Progenitor cell of endocrine pancreas (in vitro differentiated cells): ENCODE measurements around the gene ZNF497. TPM values are rescaled to one million over a fixed set of nuclear protein-coding genes. Genes with fewer than 3 reads are reported as not detected.

Source experiments
- DNase-seq: peaks from one replicate; pipeline ENCODE4 v3.0.0; 2021; ENCODE audit warnings: low spot score; ENCODE audit not compliant: unreplicated experiment
- H3K27ac Mint-ChIP-seq: 2 replicates; pipeline ENCODE4 v1.8.0; 2021; ENCODE audit warnings: mild to moderate bottlenecking, moderate library complexity, mixed read lengths
- H3K27me3 Mint-ChIP-seq: 2 replicates; pipeline ENCODE4 v1.8.0; 2021; ENCODE audit warnings: mixed read lengths
- H3K36me3 Mint-ChIP-seq: 2 replicates; pipeline ENCODE4 v1.8.0; 2022; ENCODE audit warnings: mixed read lengths; ENCODE audit not compliant: insufficient read depth
- H3K4me1 Mint-ChIP-seq: 2 replicates; pipeline ENCODE4 v1.8.0; 2021; ENCODE audit warnings: low read depth, mixed read lengths
- H3K4me3 Mint-ChIP-seq: 2 replicates; pipeline ENCODE4 v1.8.0; 2021; ENCODE audit warnings: low read depth, mild to moderate bottlenecking, moderate library complexity, mixed read lengths
- H3K9me3 Mint-ChIP-seq: 2 replicates; pipeline ENCODE4 v1.8.0; 2021; ENCODE audit warnings: low read depth, mixed read lengths
- total RNA-seq: library from RNA; stranded (reverse); gene quantifications from 2 replicates; pipeline ENCODE4 v1.2.1, GENCODE V29; 2021
- TF ChIP-seq, protein P1 (sequence below): fragments of 200-600 bp; sonication (generic); IDR thresholded peaks from one replicate; pipeline ENCODE4 v1.5.0; 2021; ENCODE audit warnings: antibody characterized with exemption, mild to moderate bottlenecking; ENCODE audit not compliant: unreplicated experiment

ZNF497 gene
- total RNA-seq, 1 donor from 2014 or later, result 13.4 TPM

DNA sequence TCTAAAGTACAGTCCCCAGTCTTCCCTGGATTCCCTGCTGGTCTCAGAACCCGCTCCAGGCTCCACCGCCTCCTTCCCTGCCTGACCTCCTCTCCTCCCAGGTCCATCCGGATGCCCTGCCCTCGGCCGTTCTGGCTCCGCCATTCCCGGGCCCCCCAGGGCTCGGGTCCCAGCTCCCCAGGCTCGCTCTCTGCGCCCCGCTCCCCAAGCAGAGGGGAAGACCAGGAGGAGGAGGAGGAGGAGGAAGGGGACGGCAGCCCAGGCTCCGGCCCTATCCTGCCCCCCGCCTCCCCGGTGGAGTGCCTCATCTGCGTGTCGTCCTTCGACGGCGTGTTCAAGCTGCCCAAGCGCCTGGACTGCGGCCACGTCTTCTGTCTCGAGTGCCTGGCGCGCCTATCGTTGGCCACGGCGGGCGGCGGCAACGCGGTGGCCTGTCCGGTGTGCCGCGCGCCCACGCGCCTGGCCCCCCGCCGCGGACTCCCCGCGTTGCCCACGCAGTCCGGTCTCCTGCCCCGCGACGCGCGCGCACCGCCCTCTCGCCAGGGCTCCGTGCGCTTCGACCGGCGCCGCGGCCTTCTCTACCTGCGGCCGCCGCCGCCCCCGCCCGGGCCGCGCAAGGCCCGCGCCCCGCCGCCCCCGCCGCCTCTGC is 33.6 kb upstream of the ZNF497 start:
- H3K36me3 Mint-ChIP-seq, result peaks cover 20% of the 10 kb centered on the region
- no peak overlapping the region for H3K27ac Mint-ChIP-seq
- H3K9me3 Mint-ChIP-seq, result no peaks in the 10 kb centered on the region
- peaks cover 20% of the 10 kb centered on the region for H3K27me3 Mint-ChIP-seq
- H3K4me3 Mint-ChIP-seq, result no peak overlapping the region
- DNase-seq, result no peak
- H3K4me1 Mint-ChIP-seq, result peaks cover 11% of the 10 kb centered on the region
- TF ChIP-seq, protein P1, sequence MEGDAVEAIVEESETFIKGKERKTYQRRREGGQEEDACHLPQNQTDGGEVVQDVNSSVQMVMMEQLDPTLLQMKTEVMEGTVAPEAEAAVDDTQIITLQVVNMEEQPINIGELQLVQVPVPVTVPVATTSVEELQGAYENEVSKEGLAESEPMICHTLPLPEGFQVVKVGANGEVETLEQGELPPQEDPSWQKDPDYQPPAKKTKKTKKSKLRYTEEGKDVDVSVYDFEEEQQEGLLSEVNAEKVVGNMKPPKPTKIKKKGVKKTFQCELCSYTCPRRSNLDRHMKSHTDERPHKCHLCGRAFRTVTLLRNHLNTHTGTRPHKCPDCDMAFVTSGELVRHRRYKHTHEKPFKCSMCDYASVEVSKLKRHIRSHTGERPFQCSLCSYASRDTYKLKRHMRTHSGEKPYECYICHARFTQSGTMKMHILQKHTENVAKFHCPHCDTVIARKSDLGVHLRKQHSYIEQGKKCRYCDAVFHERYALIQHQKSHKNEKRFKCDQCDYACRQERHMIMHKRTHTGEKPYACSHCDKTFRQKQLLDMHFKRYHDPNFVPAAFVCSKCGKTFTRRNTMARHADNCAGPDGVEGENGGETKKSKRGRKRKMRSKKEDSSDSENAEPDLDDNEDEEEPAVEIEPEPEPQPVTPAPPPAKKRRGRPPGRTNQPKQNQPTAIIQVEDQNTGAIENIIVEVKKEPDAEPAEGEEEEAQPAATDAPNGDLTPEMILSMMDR, result no peak

DNA sequence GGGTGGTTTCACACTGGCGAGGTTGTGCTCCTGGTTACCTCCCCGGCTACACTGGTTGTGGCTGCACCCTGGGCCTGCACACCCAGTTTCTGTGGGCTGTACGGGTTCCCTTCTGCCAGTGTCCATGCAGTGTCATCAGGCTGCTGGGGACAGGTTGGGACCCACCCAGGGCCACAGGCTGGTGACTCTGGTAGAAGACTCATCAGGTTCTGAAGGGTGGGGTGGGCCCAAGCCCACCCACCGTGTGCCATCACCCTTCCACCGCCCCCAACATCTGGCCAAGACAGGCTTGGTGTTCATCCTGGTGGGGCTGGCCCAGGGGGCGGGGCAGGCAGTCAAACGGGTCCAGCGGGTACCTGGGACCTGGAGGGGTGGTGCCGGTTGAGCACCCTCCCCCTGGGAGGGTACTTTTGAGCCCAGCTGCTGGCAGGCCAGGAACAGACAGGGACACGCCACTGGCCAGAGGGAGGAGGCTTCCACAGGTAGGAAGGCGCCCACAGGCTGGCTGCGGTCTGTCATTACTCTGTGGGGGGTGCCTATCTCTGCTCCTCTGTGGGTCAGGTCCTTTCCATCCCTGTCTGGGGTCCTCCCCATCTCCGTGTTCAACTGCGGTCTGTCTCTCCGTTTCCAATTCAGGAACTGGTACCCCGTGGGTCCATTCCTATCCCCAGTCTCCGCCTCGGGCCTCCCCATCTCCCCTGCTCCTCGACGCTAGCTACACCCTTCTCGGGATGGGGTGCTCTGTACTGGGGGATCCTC is 32.8 kb upstream of the ZNF497 start, which contains the start of gene RNF225:
Gene RNF225 (plus strand): TSS at position 437 of the 759 bp plus-strand sequence. CDS start 434 bp downstream, outside the sequence.
- peaks cover 4% of the 10 kb centered on the region for H3K4me1 Mint-ChIP-seq
- peak within 1 kb of the TSS; percentile 56 for H3K27ac Mint-ChIP-seq
- DNase-seq, result no peak
- peaks cover 24% of the 10 kb centered on the region for H3K36me3 Mint-ChIP-seq
- H3K9me3 Mint-ChIP-seq, result no peaks in the 10 kb centered on the region
- no peak within 1 kb of the TSS for H3K4me3 Mint-ChIP-seq
- peaks cover 20% of the 10 kb centered on the region for H3K27me3 Mint-ChIP-seq
- TF ChIP-seq, protein P1, result no peak

DNA sequence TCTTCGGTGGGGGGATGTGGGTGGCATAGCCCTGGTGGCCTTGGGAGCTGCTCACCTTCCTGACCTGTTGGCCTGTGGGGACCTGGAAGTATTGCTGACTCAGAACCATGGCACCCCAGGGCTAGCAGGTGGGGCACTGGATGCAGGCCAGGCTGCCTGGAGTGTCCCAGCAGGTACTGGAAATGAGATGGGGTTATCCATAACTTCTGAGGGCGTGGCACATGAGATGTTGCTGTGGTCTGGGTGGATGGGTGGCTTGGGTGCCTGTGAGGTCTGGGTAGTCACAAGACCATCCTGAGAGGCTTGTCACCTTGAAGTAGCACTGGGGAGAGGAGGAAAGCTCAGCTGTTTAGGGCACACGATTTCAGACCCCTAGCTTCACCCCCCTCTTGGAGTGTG is 32.3 kb upstream of the ZNF497 start:
- Mint-ChIP-seq H3K36me3 (peaks cover 24% of the 10 kb centered on the region), H3K27me3 (peaks cover 20% of the 10 kb centered on the region), H3K9me3 (no peaks in the 10 kb centered on the region), H3K4me1 (peaks cover 2% of the 10 kb centered on the region), H3K27ac (peak overlapping the region; percentile 56), H3K4me3 (no peak overlapping the region)
- DNase-seq, result no peak
- TF ChIP-seq, protein P1, result no peak

DNA sequence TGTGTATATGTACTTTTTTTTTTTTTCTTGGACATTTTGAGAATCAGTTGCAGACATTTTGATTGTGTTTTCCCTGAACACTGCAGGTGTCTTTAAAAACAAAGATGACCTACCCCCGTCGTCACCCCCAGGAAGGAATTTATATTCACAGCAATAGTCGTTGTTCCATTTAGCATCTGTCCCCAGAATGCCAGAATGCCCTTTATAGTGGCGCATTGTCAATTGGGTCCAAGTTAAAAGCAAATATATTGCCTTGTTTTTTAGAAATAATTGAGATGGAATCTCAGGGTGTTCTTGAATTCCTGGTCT is 31.1 kb upstream of the ZNF497 start:
- Mint-ChIP-seq H3K4me3 (no peak overlapping the region), H3K9me3 (no peaks in the 10 kb centered on the region), H3K4me1 (peaks cover 8% of the 10 kb centered on the region), H3K36me3 (peaks cover 29% of the 10 kb centered on the region), H3K27me3 (peaks cover 20% of the 10 kb centered on the region), H3K27ac (peak overlapping the region; percentile 45)
- no peak for DNase-seq
- TF ChIP-seq, protein P1, result no peak

DNA sequence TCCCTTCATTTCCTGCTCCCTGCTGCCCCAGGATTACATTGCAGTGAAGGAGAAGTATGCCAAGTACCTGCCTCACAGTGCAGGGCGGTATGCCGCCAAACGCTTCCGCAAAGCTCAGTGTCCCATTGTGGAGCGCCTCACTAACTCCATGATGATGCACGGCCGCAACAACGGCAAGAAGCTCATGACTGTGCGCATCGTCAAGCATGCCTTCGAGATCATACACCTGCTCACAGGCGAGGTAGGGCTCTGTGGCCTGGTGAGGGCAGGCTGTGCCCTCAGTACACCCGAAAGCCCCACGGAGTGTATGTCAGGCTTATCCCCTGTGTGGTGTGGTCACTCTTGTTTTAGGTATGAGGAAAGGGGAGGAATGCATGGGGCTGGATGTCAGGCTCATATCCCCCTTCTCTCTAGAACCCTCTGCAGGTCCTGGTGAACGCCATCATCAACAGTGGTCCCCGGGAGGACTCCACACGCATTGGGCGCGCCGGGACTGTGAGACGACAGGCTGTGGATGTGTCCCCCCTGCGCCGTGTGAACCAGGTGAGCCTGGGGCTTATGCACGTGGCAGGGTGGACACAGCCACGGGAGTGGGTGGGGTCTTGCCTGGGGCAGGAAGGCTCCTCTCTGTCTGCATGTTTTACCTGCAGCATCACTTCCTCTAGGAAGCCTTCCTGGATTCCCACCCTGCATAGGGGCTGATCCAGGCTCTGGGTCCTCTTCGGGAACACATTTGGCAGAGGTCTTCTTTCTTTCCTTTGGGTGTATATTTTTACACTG is 30.6 kb upstream of the ZNF497 start:
- H3K27ac Mint-ChIP-seq, result peak overlapping the region; percentile 45
- H3K36me3 Mint-ChIP-seq, result peaks cover 30% of the 10 kb centered on the region
- DNase-seq, result no peak
- H3K4me3 Mint-ChIP-seq, result no peak overlapping the region
- peaks cover 8% of the 10 kb centered on the region for H3K4me1 Mint-ChIP-seq
- no peaks in the 10 kb centered on the region for H3K9me3 Mint-ChIP-seq
- TF ChIP-seq, protein P1, result no peak
- peaks cover 18% of the 10 kb centered on the region for H3K27me3 Mint-ChIP-seq
